Endometrial microvascular endothelial cells (primary cell): ENCODE measurements around the gene PLK5. TPM values are rescaled to one million over a fixed set of nuclear protein-coding genes. Genes with fewer than 3 reads are reported as not detected.
"Not testable (repeated sequence)": the region's sequence is repeated elsewhere in the genome, so short reads cannot be mapped to it uniquely, and the experiment has no call there.

Experiments
- in situ Hi-C: cut with HindIII; loops from 2 replicates; pipeline ENCODE4 v1.10.0; 2017; ENCODE audit warnings: low sequenced_read_pairs, low pct_unique_long_range_greater_than_20kb; ENCODE audit errors: inconsistent ontology term
- total RNA-seq: library from RNA; depleted of rRNA; stranded (reverse); fragments of >200 nt; gene quantifications from one replicate; pipeline ENCODE4 v1.2.3, GENCODE V29; 2015; ENCODE audit errors: inconsistent ontology term

The PLK5 gene
- not detected for total RNA-seq

DNA sequence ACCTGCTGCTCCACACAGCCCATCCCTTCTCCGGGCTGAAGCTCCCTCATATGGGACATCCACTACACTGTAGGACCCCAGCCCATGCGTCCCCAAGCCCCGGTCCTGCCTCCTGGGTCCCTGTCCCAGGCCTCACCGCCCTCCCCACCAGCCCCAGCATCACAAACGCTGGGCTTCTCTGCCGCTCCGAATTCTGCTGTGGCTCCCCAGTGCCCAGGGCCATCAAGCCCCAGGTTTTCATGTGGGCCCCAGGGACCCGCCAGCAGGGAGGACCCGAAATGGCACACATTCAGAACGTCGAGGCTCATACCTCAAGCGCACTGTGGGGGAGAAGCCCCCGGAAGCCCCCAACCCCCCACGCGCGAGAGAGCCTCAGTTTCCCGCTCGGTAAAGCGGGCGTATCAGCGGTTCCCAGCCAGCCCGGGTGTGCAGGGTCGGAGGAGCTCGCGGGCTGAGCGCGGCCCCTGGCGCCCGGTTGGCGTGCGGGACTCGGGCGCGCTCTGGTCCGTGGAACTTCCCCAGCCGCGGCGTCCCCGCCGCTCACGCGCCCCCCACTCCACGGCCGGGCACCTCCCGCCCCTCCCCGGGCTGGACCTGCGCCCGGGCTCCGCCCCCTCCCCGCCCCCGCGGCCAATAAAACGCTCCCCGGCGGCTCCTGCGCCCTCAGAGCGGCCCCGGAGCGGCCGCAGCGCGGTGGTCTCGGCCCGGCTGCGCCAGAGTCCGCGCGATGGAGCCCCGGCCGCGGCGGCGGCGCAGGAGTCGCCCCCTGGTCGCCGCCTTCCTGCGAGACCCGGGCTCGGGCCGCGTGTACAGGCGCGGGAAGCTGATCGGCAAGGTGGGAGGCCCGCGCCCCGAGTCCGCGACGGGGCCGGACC is at the start of gene PLK5:
PLK5 (plus strand) TSS at position 666 of the 875 bp plus-strand sequence. CDS start 2,920 bp downstream, outside the sequence.
- in situ Hi-C loops = no loop called here

GRCh38 chr19:1474765-1475351 is 49.0 kb upstream of the PLK5 start:
- in situ Hi-C loops = no loop called here

DNA sequence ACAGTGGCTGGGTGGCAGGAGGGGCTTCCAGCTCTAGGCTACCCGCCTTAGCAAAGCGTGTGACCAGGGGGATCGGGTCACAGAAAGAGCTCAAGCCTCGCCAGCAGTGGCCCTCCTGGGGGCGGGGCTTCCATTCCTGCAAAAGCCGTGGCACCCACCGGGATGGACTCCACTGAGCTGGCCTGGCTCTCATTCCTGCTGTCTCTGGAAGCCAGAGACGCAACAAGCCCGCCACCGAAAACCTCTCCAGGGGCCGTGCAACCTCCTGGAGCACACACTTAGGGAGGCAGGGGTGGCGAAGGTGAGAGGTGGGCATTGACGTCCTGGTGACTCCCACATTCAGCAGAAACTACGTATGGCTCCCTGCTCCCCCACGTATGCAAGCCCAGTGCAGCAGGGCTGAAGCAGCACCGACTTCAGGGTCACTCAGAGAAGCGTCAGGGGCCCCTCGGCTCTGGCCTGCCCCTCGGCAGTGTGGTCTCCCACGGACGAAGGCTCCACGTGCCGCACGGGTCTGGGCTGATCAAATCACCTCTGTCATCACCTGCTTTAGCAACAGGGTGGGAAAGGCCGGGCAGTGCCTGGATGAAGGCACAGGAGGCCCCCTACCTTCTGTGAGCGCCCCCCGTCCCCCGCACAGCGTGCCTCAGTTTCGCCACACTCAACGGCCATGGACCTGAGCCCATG is 48.0 kb upstream of the PLK5 start:
- in situ Hi-C loops = no loop called here

DNA sequence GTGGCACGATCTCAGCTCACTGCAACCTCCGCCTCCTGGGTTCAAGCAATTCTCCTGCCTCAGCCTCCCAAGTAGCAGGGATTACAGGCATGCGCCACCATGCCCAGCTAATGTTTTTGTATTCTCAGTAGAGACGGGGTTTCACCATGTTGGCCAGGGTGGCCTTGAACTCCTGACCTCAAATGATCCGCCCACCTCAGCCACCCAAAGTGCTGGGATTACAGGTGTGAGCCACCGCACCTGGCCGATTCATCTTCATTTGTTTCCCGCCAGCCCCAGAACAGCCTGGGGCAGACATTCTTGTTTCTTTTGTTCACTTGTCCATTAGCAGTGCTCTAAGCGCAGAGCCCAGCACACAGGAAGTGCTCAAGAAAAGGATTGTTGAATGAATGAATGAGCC is 46.8 kb upstream of the PLK5 start:
- in situ Hi-C loops = not testable (repeated sequence)

DNA sequence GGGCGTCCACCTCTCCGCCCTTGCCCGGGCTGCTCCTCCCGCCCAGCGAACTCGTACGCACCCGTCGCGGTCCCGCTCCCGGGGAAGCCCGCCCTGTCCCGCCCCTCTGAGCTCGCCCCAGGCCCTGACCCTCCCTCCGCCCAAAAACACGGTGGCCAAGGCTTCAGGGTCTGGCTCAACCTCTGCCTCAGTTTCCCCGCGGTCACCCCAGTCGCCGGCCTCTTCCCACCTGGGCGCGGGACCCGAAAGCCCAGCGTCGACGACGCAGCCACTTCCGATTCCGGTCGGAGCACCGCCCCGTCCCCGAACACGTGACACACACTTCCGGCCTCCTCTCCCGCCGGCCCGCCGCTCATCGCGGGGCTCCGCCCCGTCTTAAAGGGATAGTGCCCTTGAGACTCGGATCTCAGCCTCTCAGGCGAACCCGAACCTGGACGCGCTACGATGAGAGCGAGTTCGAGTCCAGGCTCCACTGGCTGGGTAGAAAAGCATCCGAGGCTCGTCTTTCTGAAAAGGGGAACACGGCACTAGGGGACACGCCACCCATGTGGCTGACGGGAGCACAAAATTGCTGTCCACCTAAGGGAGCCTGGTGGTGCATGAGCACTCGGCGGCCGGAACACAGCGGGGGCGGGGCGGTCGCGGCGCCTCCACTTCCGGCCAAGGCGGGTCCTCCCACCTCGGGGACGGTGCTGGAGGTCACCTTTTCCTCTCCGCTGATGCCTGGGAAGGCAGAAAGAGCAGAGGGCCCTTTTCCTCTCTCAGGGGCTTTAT is 44.8 kb upstream of the PLK5 start, which contains the start of gene C19orf25:
C19orf25 (minus strand) TSS at position 282 of the 774 bp plus-strand sequence. CDS start 312 bp downstream, outside the sequence.
- in situ Hi-C loops = no loop called here

- in situ Hi-C loops = no loop called here
Measured at GRCh38 chr19:1481224-1481892, 42.5 kb upstream of the PLK5 start.

DNA sequence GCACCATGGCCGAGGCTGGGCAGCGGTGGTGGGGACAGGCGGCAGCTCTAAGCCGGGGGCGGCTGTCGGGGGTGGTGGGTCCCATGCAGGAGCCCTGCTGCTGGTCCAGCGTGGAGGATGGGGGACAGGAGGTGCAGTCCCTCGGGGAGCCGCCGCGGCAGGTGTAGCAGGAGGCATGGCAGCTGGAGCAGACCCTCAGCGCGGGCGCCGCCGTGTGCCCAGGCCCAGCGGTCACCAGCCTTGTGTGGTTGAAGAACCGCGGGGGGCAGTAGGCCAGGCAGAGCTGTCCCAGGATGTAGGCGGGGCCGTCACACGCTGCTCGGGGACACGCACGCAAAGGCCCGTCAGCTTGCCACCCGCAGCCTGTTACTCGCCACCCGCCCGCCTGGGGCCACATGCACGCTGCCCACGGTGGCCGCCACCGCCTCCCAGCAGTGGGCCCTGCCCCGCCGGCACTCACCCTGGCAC is 42.0 kb upstream of the PLK5 start:
- in situ Hi-C loops = no loop called here

GRCh38 chr19:1482361-1483130 is 41.3 kb upstream of the PLK5 start:
- in situ Hi-C loops = no loop called here

GRCh38 chr19:1483131-1483978 is 40.5 kb upstream of the PLK5 start:
- in situ Hi-C loops = no loop called here

DNA sequence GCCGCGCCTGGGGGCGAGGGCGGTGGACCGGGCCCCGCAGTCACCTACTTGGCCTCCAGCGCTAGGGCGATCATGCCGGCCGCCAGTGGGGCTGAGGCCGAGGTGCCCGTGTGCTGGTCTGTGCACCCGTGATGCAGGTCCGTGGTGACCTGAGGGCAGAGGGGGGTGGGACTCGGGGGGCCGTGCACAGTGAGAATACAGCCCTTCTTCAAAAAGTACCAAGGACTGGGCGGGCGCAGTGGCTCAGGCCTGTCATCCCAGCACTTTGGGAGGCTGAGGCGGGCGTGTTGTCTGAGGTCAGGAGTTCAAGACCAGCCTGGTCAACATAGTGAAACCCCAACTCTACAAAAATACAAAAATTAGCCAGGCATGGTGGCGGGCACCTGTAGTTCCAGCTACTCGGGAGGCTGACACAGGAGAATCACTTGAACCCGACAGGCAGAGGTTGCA is 39.9 kb upstream of the PLK5 start:
- in situ Hi-C loops = no loop called here

- in situ Hi-C loops = no loop called here
Measured at GRCh38 chr19:1486720-1487575, 36.9 kb upstream of the PLK5 start.

DNA sequence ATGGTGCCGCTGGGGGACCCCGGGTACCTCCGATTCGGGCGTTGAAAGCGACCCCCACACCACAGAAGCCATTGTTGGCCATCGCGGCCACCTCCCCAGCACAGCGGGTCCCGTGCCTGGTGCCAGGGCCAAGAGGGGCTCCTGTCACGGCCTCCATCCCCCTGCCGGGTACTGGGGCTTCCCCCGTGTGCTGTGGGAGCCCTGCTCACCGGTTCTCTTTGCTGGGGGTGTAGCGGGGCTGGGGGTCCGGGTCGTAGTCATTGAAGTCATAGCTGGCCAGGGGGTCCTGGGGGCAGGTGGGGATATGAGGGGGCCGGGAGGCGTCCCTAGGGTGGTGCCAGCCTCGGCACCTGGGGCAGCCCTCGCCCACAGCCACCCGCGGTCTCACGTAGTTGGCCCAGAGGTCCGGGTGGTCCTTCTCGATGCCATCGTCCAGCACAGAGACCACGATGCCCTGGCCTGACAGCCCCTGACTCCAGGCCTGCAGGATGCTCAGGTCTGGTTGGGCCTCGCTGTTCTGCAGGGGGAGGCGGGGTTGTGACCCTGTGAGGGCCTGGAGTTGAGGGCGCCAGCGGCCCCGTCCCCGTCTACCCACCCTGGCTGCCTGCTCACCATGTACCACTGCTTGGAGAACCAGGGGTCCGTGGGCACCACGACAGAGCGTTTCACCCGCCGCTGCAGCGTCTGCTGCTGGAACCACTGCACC is 36.1 kb upstream of the PLK5 start:
- in situ Hi-C loops = no loop called here

DNA sequence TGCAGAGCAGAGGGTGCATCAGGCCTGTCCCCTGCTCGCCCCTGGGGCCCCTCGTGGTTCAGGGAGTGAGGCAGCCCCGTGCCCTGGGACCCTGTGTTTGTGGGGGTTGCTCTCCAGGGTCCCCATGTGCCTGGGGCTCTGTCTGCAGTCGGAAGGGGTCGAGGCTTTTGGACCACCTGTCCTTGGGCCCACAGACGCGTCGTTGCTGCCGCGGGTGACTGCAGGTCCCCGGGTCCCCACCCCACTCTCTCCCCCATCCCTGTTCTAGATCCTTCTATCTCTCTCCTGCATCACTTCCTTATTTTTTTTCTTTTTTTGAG is 35.6 kb upstream of the PLK5 start:
- in situ Hi-C loops = no loop called here

GRCh38 chr19:1489463-1490310 is 34.2 kb upstream of the PLK5 start:
- in situ Hi-C loops = no loop called here
